Fibroblast of lung (primary cell): ENCODE data around the gene FGF14. TPM values are rescaled to one million over a fixed set of nuclear protein-coding genes. Genes with fewer than 3 reads are reported as not detected.
A peak's percentile ranks its signal among the peaks of the same experiment; 100 is the strongest.
"Not testable (repeated sequence)": the region's sequence is repeated elsewhere in the genome, so short reads cannot be mapped to it uniquely, and the experiment has no call there.

Experiments used
- DNase-seq, 2 donors: peaks; one replicate each; pipeline versions ENCODE4 v3.0.0 to v3.0.0-alpha.2; 2010; ENCODE audit warnings: low read depth in 2 of 2
- H2AFZ ChIP-seq: 2 replicates; pipeline ENCODE4 v1.5.1; 2012; ENCODE audit warnings: low read length, control low read depth, inconsistent platforms
- H3K27ac ChIP-seq: 2 replicates; pipeline ENCODE4 v1.5.1; 2011; ENCODE audit warnings: low read length, control low read depth; ENCODE audit not compliant: insufficient read depth
- H3K27me3 ChIP-seq: 2 replicates; pipeline ENCODE4 v1.5.1; 2011; ENCODE audit warnings: mild to moderate bottlenecking, low read length; ENCODE audit not compliant: control insufficient read depth, insufficient read depth
- H3K36me3 ChIP-seq: 2 replicates; pipeline ENCODE4 v1.5.1; 2011; ENCODE audit warnings: low read length; ENCODE audit not compliant: control insufficient read depth, insufficient read depth
- H3K4me1 ChIP-seq: 2 replicates; pipeline ENCODE4 v1.5.1; 2011; ENCODE audit warnings: low read length; ENCODE audit not compliant: control insufficient read depth, insufficient read depth; ENCODE audit errors: extremely low read depth
- H3K4me2 ChIP-seq: 2 replicates; pipeline ENCODE4 v1.5.1; 2011; ENCODE audit warnings: low read length, control low read depth; ENCODE audit not compliant: insufficient read depth; ENCODE audit errors: extremely low read depth
- H3K4me3 ChIP-seq, 4 experiments: fragments of 200-600 bp in 1 of 4; sonication (generic) in 1 of 4; replicated peaks in 1 of 4; 2 replicates each; pipeline ENCODE4 v1.5.1; 2011 to 2016; ENCODE audit warnings: low read length in 4 of 4, low read depth in 3 of 4, mild to moderate bottlenecking in 3 of 4, control low read depth in 2 of 4, inconsistent platforms in 1 of 4, mixed read lengths in 1 of 4; ENCODE audit not compliant: insufficient read depth in 1 of 4; ENCODE audit errors: control extremely low read depth in 1 of 4
- H3K79me2 ChIP-seq: 2 replicates; pipeline ENCODE4 v1.5.1; 2012; ENCODE audit warnings: mild to moderate bottlenecking, low read length, inconsistent platforms; ENCODE audit not compliant: control insufficient read depth, insufficient read depth
- H3K9ac ChIP-seq: 2 replicates; pipeline ENCODE4 v1.5.1; 2011; ENCODE audit warnings: mild to moderate bottlenecking, low read length, control low read depth; ENCODE audit not compliant: insufficient read depth
- H3K9me3 ChIP-seq: 2 replicates; pipeline ENCODE4 v1.5.1; 2012; ENCODE audit warnings: low read depth, low read length; ENCODE audit not compliant: control insufficient read depth, insufficient read depth
- H4K20me1 ChIP-seq: 2 replicates; pipeline ENCODE4 v1.5.1; 2011; ENCODE audit warnings: low read length; ENCODE audit not compliant: control insufficient read depth, insufficient read depth; ENCODE audit errors: extremely low read depth
- EZH2 ChIP-seq: IDR thresholded peaks from 2 replicates; pipeline ENCODE4 v1.5.1; 2012; ENCODE audit warnings: low read length, control low read depth, mild to moderate bottlenecking; ENCODE audit errors: missing control alignments
- polyA plus RNA-seq, 2 donors: library from polyadenylated mRNA; depleted of rRNA in 1 of 2; stranded (reverse) in 1 of 2; unstranded in 1 of 2; fragments of >200 nt; gene quantifications; 2 replicates each; pipeline ENCODE4 v1.2.1, GENCODE V29; 2011 to 2012; ENCODE audit warnings: missing spikeins in 1 of 2
- total RNA-seq: library from RNA; depleted of rRNA; stranded (reverse); fragments of >200 nt; gene quantifications from 2 replicates; pipeline ENCODE4 v1.2.1, GENCODE V29; 2014
- TF ChIP-seq, protein P1 (sequence below), 2 donors: IDR thresholded peaks in 1 of 2; conservative IDR thresholded peaks in 1 of 2; 1 replicate in 1 of 2; 2 replicates in 1 of 2; pipeline ENCODE4 v1.5.1; 2011 to 2012; ENCODE audit warnings: low read length in 2 of 2, control low read depth in 1 of 2, inconsistent platforms in 1 of 2, low read depth in 1 of 2, mild to moderate bottlenecking in 1 of 2

Gene FGF14
- total and polyA plus RNA-seq, 2 donors (not counting 1 experiment from before 2014, with no cell fraction given) = 0.94 to 7.8 TPM

DNA sequence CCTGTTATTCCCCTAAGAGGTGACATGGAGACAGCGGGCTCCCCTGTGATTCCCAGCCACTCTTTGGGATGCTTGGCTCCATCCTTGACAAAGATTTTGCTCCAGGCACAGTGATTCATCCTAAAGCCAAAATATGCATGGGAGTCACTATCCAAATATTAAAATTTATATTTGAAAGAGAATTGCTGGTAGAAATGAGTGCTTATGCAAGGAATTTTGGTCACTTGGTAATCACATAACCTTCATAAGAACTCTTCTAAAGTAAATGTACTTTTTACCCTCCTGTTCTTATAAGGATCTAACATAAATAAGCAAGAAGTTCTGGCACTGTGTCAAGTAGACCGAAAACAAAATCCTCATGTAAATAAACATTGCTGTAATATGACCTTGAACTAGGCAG, 563.5 kb downstream of the FGF14 start:
- DNase-seq = peak; percentile 13 to 58
- TF ChIP-seq EZH2 = no peak
- TF ChIP-seq, protein P1, sequence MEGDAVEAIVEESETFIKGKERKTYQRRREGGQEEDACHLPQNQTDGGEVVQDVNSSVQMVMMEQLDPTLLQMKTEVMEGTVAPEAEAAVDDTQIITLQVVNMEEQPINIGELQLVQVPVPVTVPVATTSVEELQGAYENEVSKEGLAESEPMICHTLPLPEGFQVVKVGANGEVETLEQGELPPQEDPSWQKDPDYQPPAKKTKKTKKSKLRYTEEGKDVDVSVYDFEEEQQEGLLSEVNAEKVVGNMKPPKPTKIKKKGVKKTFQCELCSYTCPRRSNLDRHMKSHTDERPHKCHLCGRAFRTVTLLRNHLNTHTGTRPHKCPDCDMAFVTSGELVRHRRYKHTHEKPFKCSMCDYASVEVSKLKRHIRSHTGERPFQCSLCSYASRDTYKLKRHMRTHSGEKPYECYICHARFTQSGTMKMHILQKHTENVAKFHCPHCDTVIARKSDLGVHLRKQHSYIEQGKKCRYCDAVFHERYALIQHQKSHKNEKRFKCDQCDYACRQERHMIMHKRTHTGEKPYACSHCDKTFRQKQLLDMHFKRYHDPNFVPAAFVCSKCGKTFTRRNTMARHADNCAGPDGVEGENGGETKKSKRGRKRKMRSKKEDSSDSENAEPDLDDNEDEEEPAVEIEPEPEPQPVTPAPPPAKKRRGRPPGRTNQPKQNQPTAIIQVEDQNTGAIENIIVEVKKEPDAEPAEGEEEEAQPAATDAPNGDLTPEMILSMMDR (conservative IDR thresholded peaks at IDR 0.05 in 1 of 2, IDR thresholded peaks at IDR 0.05 in 1 of 2; ENCODE audit: low read depth in 1 of 2, low read length in 2 of 2) = no peak
- Histone ChIP-seq H2AFZ (no peak overlapping the region), H4K20me1 (no peaks in the 10 kb centered on the region), H3K4me2 (no peak overlapping the region), H3K36me3 (no peaks in the 10 kb centered on the region), H3K27ac (no peak overlapping the region), H3K9me3 (no peaks in the 10 kb centered on the region), H3K27me3 (no peaks in the 10 kb centered on the region), H3K4me1 (no peaks in the 10 kb centered on the region), H3K9ac (no peak overlapping the region), H3K4me3 (no peak overlapping the region), H3K79me2 (no peaks in the 10 kb centered on the region)

DNA sequence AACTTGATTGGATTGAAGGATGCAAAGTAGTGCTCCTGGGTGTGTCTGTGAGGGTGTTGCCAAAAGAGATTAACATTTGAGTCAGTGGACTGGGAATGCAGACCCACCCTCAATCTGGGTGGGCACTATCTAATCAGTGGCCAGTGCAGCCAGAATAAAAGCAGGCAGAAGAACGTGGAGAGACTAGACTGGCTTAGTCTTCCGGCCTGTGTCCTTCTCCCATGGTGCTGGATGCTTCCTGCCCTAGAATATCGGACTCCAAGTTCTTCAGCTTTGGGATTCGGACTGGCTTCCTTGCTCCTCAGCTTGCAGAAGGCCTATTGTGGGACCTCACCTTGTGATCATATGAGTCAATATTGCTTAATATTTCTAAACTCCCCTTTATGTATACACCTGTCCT, 564.1 kb downstream of the FGF14 start:
- not testable (repeated sequence) for H4K20me1 ChIP-seq, DNase-seq, H2AFZ ChIP-seq, H3K27me3 ChIP-seq, H3K9me3 ChIP-seq, H3K36me3 ChIP-seq, H3K9ac ChIP-seq, H3K79me2 ChIP-seq, H3K4me1 ChIP-seq, H3K4me3 ChIP-seq, H3K4me2 ChIP-seq, H3K27ac ChIP-seq

DNA sequence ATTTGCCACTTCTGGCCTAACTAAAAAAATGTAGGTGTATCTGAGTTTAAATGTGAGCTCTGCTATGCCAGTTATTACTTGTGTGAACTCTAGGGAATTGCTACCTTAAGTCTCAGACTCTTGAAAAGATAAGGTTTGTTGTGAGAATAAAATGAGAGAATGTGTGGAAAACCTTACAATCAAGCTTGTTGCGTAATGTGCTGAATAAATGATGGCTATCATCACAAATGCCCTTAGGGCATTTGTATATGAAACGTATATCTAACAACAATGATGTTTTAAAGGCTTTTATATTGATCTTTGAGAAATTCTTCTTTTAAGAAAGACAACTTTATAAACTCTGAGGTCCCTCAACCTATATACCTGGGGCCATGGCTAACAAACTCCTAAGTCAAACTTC, 564.6 kb downstream of the FGF14 start:
- no peak overlapping the region for H3K4me2 ChIP-seq
- TF ChIP-seq, protein P1 (conservative IDR thresholded peaks at IDR 0.05 in 1 of 2, IDR thresholded peaks at IDR 0.05 in 1 of 2; ENCODE audit: low read depth in 1 of 2, low read length in 2 of 2) = no peak
- no peak for TF ChIP-seq EZH2
- no peaks in the 10 kb centered on the region for H3K4me1 ChIP-seq
- H3K4me3 ChIP-seq = no peak overlapping the region
- H3K9me3 ChIP-seq = no peaks in the 10 kb centered on the region
- no peak overlapping the region for H3K9ac ChIP-seq
- H3K36me3 ChIP-seq = no peaks in the 10 kb centered on the region
- no peak for DNase-seq
- H3K79me2 ChIP-seq = no peaks in the 10 kb centered on the region
- H3K27me3 ChIP-seq = no peaks in the 10 kb centered on the region
- no peak overlapping the region for H3K27ac ChIP-seq
- no peak overlapping the region for H2AFZ ChIP-seq
- no peaks in the 10 kb centered on the region for H4K20me1 ChIP-seq
